Measurements from ENCODE around the gene GATA6.
A peak's percentile ranks its signal among the peaks of the same experiment; 100 is the strongest.

The GATA6 gene

GRCh38 chr18:22169011-22169888 is at the start of gene GATA6:
Gene GATA6 (plus strand): TSS chr18:22169589. CDS start chr18:22171145, 1,556 bp downstream.
- ATAC-seq, result peak in 1 of 2 donors; percentile 45

GRCh38 chr18:22124970-22125369 is 44.4 kb upstream of the GATA6 start:
- ATAC-seq, result no peak

- no peak for ATAC-seq
Measured at GRCh38 chr18:22128954-22129353, 40.4 kb upstream of the GATA6 start.

DNA sequence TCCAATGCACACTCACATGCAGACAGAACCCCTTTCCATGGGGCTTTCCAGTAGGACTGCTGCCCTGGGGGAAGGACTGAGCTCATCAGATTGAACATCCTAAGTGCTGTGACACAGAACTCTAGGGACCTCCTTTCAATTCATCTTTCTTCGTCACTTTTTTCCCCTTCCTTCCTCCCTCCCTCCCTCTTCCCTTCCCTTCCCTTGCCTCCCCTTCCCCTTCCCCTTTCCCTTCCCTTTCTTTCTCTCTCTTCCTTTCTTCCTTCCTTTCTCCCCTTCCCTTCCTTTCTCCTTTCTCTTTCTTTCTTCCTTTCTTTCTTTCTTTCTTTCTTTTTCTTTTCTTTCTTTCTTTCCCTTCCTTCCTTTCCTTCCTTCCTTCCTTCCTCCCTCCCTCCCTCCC is 39.6 kb upstream of the GATA6 start:
- ATAC-seq, result no peak

DNA sequence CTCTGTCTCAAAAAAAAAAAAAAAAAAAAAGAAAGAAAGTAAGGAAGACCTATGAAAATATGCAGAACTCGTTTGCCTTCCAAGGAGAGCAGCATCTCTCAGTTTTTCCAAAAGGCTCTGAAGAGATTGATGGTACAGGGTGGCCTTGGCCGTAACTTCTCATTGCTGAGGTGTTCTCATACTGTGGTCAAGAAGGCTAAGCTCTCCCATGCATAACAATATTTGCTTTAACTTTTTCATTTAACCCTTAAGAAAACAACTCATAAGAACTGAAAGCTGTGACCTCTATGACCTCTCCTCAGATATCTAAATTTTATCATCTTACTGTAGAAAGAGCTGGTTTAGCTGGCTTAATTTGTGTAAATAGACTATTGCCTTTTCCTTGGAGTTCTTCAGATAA is 37.1 kb upstream of the GATA6 start:
- no peak for ATAC-seq

DNA sequence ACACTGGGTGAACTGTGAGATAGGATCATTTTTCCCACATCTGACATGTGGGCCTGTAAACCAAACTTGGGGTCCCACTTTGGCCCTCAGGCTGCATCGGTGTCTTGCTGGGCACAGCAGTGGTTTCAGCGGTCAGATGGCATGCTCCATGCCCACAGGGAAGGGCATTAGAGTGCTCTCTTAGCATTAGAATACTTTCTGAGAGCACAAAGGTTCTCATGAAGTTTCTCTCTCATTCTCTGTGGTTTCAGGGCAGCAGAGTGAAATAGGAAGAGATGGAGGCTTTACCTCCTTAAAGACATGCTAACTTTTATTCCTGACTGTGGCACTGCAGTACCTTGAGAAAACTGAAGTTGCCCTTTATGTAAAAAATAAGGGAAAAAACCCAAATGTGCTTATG is 36.6 kb upstream of the GATA6 start:
- ATAC-seq, result no peak

GRCh38 chr18:22136395-22136794 is 33.0 kb upstream of the GATA6 start:
- no peak for ATAC-seq

- ATAC-seq, result no peak
Measured at GRCh38 chr18:22141211-22141610, 28.2 kb upstream of the GATA6 start.

DNA sequence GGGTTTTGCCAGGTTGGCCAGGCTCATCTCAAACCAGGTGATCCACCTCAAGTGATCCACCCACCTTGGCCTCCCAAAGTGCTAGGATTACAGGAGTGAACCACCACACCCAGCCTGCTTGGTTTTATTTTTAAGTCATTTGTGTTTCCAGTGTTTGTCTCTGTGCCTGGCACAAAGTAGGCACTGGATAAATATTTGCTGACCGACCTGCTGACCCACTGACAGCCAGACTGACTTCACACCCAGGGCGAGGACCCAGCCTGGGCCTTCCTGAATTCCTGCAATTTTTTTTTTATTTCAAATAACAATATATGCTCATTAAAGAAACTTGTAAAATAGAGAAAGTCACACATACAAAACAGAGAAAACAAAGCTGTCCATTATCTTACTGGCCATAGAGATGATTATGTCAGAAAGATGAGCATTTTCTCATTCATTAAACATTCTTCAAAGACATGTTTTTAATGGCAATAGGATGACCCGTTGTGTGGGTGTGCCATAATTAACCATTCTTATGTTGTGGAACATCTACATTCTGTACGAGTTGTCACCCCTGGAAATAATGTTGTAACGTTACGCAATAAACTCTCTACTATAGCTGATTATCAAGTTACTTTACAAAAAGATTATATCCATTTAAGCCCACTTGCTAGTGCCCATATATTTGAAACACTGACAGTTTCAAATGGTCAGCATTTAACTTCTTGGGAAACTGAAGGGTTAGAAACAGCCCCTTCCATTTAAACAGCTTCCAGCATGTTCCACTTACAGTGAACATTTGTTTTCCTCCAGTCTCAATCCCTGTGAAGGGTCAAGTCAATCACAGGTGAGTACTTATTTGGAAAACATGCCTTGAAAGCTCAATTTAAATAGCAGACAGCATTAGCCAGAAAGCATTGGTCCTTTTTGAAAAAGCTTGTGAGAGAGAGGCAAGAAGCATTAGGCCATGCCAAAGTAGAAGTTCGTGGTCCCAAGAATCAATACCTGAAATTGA is 25.7 kb upstream of the GATA6 start:
- no peak for ATAC-seq

DNA sequence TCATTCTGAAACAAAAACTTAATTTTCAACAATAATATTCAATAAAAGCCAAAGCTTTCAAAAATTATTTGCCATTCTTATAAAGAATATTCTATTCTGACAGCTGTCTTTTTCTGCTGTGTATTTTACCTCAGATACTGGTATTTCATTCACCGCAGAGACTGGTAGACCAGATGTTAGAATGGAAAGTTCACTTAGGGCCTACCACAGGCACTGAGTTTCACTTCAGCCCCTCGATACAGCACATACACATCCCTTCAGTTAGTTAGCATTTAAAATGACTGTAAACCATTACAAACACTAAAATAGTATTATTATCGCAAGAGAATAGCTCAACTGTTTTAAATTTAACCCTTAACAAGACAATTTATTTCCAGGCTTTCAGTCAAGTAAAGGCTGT is 24.2 kb upstream of the GATA6 start:
- ATAC-seq, result no peak

GRCh38 chr18:22149710-22150109 is 19.7 kb upstream of the GATA6 start:
- no peak for ATAC-seq

DNA sequence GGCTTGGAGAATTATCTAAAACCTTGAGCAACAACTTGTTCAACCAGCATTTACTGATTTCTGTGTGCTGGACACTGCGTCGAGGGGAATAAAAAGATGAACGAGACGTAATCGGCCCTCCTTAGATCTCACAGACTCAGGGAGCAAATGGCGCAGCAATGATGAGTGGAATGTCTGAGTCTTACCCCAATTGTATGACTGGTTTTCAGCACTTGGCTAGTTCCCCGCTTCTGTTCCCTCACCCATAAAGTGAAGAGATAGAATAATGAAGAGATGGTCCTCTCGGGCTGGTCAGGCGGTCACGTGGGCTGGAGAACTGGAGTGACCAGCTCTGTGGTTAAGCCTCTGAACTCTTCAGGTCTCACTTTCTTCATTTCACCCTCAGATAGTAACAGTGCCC is 17.3 kb upstream of the GATA6 start:
- no peak for ATAC-seq

DNA sequence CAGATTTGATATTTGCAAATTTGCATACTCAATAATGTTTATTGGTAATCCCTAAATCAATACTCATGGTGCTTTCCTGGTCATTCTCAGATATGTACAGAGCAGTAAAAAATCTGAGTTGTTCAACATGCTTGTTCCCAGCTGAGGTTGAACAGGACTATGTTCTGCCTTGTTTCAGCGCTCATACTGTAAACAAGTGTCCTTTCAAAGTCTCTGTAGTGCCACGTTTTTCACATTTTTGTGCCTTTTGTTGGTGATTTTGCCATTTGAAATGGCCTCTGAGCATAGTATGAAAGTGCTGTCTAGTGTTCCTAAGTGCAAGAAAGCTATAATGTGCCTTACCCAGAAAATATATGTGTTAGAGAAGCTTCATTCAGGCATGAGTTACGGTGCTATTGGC is 16.0 kb upstream of the GATA6 start:
- no peak for ATAC-seq

GRCh38 chr18:22155584-22155983 is 13.8 kb upstream of the GATA6 start:
- no peak for ATAC-seq

DNA sequence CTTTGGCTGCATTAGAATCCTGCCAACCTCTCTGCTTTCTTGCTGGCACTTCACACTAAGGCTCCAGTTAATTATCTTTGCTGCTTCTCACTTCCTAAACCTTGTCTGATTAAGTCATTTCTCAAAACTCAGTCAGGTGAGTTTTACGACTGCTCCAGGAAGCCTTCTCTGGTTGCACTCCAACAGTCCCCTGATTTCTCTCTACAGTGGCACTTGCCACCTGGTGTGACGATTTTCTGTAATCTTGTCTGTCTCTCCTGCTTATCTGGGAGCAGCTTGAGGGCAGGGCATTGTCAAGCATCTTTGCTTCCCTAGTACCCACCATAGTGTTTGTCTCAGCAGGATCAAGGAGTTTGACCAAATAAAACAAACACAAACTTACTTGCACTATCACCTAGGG is 10.4 kb upstream of the GATA6 start:
- ATAC-seq, result no peak

- ATAC-seq, result no peak
Measured at GRCh38 chr18:22161090-22161489, 8.3 kb upstream of the GATA6 start.

- no peak for ATAC-seq
Measured at GRCh38 chr18:22163416-22164161, 5.8 kb upstream of the GATA6 start.

- no peak for ATAC-seq
Measured at GRCh38 chr18:22164337-22165048, 4.9 kb upstream of the GATA6 start.

- ATAC-seq, result no peak
Measured at GRCh38 chr18:22165049-22165602, 4.3 kb upstream of the GATA6 start.

GRCh38 chr18:22165603-22166068 is 3.8 kb upstream of the GATA6 start:
- no peak for ATAC-seq

- ATAC-seq, result no peak
Measured at GRCh38 chr18:22166069-22166950, 3.1 kb upstream of the GATA6 start.

All from activated CD4-positive, CD25-positive, alpha-beta regulatory T cell treated with anti-CD3 and anti-CD28 coated beads, Interleukin-2, amount 50 U/mL, for 24 hours (primary cell).